HG03139 (cell line): ENCODE data around the gene UBASH3B.
A peak's percentile ranks its signal among the peaks of the same experiment; 100 is the strongest.
"Not testable (repeated sequence)": the region's sequence is repeated elsewhere in the genome, so short reads cannot be mapped to it uniquely, and the experiment has no call there.

Source experiments
- ATAC-seq: cut with Tn5 transposase; IDR thresholded peaks from one replicate; pipeline ENCODE4 v1.9.1; 2021; ENCODE audit not compliant: unreplicated experiment

The UBASH3B gene

DNA sequence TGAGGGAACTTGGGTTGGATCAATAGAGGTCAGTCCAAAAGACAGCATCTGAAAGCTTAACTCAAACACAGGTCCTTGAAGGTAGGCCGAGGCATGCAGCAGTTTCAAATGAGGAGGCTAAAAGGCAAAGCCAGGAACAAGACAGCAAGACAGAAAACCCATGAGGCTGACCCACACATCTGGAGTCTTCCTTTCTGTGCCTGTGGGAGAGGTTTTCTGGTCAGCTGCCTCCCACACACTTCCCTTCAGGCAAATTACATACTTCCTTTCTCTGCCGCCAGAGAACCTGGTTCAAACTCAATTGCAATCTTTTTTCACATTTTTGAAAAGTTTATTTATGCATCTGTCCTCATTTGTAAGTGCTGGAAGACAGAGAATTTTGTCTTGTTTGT lies 153.0 kb downstream of the UBASH3B start:
- ATAC-seq = peak; percentile 92

GRCh38 chr11:122809866-122810265 lies 154.3 kb downstream of the UBASH3B start:
- ATAC-seq = no peak

DNA sequence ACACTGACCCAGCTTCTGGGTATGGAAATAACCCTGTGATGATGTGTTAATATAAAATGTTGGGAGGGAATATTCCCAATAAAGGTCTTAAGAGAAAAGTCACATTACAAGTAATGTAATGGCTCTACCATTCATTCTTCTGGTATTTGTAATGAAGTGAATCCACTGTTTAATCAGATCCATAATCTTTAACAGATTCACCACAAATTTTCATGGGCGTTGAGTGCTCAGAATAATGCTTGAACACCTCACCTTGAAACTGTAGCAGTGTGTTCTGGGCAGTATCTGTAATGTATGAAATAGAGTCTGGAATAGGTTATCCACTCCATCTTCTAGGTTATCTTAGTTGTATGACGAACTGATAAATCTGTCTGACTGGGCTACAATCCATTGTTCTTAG lies 156.2 kb downstream of the UBASH3B start:
- ATAC-seq = no peak

DNA sequence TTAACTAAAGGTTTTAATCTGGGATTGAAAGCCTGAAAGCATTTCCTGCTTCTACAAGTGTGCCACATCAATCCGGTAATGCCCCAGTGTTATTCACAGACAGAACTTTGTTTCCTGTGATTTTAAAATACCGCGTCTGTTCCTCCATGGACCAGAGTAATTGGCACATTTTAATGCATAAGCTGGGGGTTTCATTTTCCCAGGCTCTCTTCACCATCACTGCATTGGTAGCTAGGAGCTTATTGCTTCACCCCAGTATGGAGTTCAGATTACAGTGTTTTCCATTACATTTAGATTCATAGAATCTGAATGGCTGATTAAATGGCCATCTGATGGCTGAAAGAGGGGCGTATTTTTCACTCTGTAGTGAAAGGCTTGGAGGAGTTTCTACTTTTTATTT lies 157.1 kb downstream of the UBASH3B start:
- no peak for ATAC-seq

GRCh38 chr11:122813176-122813893 lies 157.8 kb downstream of the UBASH3B start:
- ATAC-seq = no peak

DNA sequence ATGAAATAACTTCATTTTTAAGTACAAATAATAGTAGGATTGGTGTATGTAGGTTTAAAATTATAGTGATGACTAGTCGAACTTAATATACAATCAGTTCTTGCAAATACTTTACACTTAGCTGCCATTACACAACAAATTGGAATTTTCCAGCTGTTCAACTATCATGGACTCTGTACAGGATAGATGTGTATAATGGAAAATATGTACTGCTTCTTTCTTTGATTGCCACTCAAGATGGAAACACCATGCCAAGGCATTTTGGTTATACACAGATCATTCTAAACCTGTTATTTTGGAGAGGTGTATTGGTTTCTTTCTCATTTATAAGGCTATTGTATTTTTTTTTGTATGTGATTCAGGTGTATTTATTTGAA lies 158.4 kb downstream of the UBASH3B start:
- ATAC-seq = no peak

- ATAC-seq = no peak
Measured at GRCh38 chr11:122814401-122814800, 158.9 kb downstream of the UBASH3B start.

DNA sequence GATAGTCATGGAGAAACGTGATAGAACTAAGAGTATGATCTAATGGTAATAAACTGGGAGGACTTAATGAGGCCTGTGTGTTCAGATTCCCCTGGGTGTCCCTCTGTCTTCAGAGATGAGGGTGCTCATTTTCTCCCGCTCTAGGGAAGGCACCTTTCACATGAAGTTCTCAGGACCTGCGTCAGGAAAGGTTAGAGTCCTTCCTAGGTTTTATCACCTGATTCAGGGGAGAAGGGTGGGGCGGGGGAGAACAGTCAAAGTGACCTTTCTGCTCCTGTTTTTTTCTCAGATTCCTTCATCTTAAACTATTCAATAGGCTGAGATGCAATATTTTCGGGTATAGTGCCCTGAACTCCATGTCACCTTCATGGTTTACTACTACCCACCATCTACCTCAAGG lies 160.4 kb downstream of the UBASH3B start:
- ATAC-seq = no peak

DNA sequence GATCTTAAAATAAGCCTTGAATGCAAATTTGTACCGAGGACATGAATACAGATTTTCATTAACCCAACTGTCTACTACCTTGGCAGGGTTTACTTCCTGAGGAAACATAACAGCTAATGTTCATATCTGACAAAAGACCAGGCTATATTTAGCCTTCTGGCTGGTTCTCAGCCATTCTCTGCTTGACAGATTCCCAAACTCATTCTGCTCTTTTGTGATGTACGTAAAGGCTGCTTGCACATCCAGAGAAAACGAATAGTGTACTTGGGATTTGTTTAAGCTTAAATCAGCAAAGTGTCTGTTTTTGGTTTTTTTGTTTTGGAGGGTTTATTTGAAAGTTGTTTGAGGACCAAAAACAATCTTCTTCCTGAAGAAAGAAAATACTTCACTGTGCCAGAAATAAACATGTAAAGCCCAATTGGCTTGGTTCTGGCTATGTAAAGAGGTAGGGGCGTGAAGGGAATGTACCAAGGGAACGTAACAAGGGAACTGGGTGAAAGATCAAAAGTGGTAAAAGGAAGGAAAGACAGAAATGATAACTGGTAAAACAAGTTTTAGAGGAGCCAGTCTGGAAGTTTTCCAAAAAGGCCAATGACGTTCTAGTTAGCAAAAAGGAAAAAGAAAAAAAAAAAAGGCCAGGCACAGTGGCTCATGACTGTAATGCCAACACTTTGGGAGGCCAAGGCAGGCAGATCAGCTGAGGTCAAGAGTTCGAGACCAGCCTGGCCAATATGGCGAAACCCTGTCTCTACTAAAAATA lies 161.4 kb downstream of the UBASH3B start:
- ATAC-seq = no peak

- ATAC-seq = no peak
Measured at GRCh38 chr11:122820158-122820557, 164.6 kb downstream of the UBASH3B start.

DNA sequence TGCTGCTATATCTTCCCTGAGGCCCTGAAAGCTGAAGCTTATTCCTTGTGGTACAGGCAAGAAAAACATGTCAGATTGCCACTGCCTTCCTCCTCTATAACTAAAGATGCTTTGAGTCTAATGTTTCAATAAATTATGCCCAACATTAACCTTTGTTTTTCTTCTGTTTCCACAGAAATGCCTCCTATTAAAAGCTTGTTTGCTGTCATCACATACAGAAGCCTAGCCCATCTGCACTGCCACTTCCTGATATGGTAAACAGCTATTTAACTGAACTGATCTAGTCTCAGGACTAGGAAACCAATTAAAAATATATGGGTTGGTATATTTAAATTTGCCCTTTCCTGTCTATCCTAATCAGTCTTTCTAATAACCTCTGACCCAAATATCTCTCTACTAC lies 165.6 kb downstream of the UBASH3B start:
- ATAC-seq = no peak

- ATAC-seq = no peak
Measured at GRCh38 chr11:122822241-122822640, 166.7 kb downstream of the UBASH3B start.

GRCh38 chr11:122823564-122823963 lies 168.0 kb downstream of the UBASH3B start:
- no peak for ATAC-seq

GRCh38 chr11:122829371-122829770 lies 173.8 kb downstream of the UBASH3B start:
- ATAC-seq = not testable (repeated sequence)

DNA sequence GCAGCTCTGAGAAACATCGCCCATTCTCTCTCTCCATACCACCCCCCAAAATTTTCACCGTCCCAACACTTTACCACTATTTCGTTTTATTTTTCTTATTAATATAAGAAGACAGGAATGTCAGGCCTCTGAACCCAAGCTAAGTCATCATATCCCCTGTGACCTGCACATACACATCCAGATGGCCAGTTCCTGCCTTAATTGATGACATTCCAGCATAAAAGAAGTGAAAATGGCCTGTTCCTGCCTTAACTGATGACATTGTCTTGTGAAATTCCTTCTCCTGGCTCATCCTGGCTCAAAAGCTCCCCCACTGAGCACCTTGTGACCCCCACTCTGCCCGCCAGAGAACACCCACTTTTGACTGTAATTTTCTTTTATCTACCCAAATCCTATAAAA lies 176.8 kb downstream of the UBASH3B start:
- not testable (repeated sequence) for ATAC-seq

- ATAC-seq = no peak
Measured at GRCh38 chr11:122832721-122833470, 177.4 kb downstream of the UBASH3B start.

- no peak for ATAC-seq
Measured at GRCh38 chr11:122833846-122834464, 178.4 kb downstream of the UBASH3B start.

- no peak for ATAC-seq
Measured at GRCh38 chr11:122836916-122837315, 181.4 kb downstream of the UBASH3B start.

- no peak for ATAC-seq
Measured at GRCh38 chr11:122837528-122838346, 182.2 kb downstream of the UBASH3B start.

GRCh38 chr11:122843281-122844141 lies 188.0 kb downstream of the UBASH3B start:
- peak; percentile 74 for ATAC-seq
